NCI-H2227 treated with DMSO at 0.1 percent for 48 hours (cell line): ENCODE measurements around the gene SCARB2.
A peak's percentile ranks its signal among the peaks of the same experiment; 100 is the strongest.

Experiments used
- DNase-seq: peaks from one replicate; lab custom pipeline; 2025; lab: John Stamatoyannopoulos, UW

Gene SCARB2

GRCh38 chr4:76198411-76199237 lies 15.0 kb downstream of the SCARB2 start:
- DNase-seq = peak; percentile 34

DNA sequence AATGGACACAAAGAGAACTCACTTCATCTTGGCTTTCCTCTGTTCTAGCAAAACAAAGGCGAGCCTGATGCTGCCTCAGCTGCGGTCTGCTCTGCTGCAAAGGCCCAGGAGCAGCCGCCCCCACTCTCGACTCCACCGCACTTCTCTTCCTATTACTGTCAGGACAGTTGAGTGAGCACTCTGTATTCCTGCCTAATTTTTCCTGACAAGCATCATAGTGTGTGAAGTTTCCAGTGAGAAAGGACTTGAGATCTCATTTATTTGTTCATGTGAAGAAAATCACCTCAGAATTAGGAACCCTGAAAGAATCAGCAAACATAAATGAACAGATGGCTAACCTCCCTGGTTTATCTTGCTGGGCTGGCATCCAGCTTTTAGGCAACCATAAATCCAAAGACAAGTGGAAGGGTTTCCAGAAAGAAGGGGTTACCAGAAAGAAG lies 15.6 kb downstream of the SCARB2 start:
- DNase-seq = peak; percentile 32

- DNase-seq = no peak
Measured at GRCh38 chr4:76197031-76197743, 16.4 kb downstream of the SCARB2 start.

- no peak for DNase-seq
Measured at GRCh38 chr4:76196376-76196775, 17.2 kb downstream of the SCARB2 start.

DNA sequence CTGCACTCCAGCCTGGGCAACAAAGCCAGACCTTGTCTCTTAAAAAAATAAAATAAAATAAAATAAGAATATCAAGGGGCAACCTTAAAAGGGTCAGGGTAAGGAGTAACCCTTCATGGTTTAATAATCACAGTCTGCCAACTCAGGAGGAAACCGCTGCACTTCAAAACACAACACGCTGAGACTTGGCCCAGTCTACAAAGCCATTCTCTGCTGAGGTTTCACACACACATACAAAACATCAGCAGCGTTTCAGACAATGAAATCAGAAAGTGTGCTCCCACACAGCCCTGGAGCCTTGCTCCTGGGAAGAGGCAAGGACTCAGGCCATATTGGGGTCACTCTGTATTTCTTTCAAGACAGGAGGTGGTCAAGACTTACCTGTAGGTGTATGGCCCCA lies 18.3 kb downstream of the SCARB2 start:
- DNase-seq = no peak

GRCh38 chr4:76194325-76194724 lies 19.3 kb downstream of the SCARB2 start:
- no peak for DNase-seq

- DNase-seq = no peak
Measured at GRCh38 chr4:76192236-76192635, 21.4 kb downstream of the SCARB2 start.

DNA sequence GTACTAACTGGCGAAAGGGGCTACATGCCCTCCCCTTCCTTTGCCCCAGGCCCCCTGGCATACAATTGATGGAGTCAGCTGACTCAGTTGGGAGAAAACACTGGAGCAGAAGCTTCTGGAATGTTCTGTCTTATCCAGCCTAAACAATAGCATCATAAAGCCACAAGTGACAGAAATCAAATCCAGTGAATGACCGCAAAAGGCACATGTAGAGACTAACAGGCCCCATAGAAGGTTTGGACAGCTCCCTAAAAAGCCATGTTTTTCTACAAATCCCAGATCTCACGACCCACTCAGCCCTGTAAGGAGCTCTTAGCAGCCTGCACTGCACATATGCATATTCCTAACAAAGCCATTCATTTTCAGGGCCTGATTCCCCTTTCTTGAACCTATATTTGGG lies 25.1 kb downstream of the SCARB2 start:
- no peak for DNase-seq

GRCh38 chr4:76188149-76188548 lies 25.5 kb downstream of the SCARB2 start:
- DNase-seq = no peak

- DNase-seq = no peak
Measured at GRCh38 chr4:76187152-76187551, 26.5 kb downstream of the SCARB2 start.

DNA sequence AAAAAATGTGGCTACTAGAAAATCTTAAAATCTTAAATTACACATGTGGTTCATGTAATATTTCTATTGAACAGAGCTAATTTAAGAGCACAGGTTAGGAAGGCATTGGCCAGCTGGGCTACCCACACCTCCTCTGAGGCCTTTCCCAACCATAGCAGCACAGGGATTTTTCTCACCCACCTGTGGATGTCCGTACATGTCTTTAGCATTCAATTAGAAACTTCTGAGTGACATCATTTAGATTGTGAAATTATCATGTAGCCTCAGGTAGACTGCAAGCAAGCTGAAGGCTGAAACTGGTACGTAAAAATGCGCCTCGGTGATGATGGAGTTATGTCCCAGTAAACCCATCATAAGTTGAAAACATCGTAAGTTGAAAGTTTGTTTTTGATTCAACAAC lies 31.2 kb downstream of the SCARB2 start:
- DNase-seq = no peak

- peak; percentile 53 for DNase-seq
Measured at GRCh38 chr4:76179398-76180318, 34.0 kb downstream of the SCARB2 start.

DNA sequence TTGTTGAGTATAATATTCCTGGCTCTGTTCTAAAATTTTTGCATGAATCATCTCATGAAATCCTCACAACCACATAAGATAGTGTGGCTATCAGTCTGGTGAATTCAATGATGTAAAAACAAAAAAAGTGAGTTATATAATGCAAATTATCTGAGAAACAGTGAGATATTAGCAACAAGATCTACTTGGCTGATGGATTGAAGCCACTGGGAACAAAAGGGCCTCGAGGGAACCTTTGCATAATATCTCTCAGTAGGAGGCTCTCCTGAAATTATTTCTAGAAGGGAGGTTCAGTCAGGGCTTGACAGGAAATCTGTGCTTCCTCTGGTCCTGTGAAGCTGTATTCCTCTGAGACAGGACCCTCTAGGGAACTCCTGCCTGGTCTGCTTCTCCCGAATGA lies 35.3 kb downstream of the SCARB2 start:
- no peak for DNase-seq

DNA sequence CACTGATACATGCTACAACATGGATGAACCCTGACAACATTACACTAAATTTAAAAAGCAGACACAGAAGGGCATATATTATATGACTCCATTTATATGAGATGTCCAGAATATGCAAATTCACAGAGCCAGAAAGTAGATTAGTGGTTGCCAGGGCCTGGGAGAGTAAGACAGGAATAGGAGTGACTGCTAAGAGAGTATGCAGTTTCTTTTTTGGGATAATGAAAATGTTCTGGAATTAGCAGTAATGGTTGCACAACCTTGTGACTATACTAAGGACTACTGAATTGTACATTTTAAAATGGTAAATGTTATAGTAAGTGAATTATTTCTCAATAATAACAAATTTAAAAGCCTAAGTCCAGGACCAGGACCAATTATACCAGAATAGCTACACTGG lies 35.9 kb downstream of the SCARB2 start:
- DNase-seq = no peak

DNA sequence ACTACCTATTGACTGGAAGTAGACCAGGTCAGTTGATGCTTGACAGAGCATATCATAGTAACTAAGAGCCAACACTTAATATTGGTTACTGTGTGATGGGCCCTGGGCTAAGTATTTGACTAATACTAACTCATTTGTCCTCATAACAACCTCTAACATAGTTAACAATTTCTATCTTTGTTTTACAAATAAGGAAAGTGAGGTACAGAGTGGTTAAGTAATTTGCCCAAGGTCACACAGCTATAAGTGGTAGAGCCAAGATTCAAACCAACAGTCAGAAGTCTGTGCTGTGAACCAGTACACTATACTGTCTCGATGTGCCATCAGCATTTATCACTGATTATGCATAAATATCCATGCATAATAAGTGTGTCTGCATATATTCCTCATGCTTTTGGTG lies 38.3 kb downstream of the SCARB2 start:
- no peak for DNase-seq

DNA sequence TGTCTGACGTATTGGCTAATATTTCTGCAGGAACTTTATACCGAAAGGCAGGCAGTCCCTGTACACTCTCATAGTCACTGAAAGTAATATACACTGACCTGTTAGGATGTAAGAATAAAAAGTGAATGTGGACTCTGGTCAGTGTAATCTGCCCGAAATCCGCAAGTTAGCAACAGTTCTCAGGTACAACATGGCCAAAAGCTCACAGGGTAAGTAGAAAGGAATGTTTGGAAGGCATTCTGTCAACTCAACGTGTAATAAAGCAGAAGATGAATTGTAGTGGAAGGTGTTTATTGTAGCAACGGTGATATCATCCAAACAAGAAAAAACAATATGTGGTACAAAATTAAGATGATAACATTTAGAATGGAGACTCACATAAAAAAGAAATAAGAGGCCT lies 39.4 kb downstream of the SCARB2 start:
- DNase-seq = no peak

DNA sequence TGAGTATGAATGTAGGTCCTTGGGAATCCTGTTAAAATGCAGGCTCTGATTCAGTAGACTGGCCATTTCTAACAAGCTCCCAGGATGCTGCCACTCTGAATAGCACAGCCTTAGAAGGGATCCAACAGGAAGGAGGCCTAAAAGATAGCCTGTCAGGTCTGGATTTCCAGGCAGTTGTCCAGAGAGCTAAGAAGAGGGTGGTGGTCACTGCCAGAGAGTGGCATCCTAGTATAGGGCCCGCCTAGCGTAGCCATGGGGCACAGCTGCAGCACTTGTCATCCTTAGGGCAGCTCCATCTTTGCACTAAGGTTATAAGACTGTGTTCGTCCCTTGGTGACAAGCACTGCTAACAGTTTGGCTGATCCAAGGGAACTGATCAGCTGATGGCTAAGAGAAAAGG lies 44.9 kb downstream of the SCARB2 start:
- DNase-seq = no peak

- no peak for DNase-seq
Measured at GRCh38 chr4:76166480-76166879, 47.1 kb downstream of the SCARB2 start.

GRCh38 chr4:76160355-76160754 lies 53.3 kb downstream of the SCARB2 start:
- DNase-seq = no peak

GRCh38 chr4:76156635-76157034 lies 57.0 kb downstream of the SCARB2 start:
- DNase-seq = no peak

- DNase-seq = no peak
Measured at GRCh38 chr4:76155979-76156378, 57.6 kb downstream of the SCARB2 start.

GRCh38 chr4:76153356-76153755 lies 60.3 kb downstream of the SCARB2 start:
- no peak for DNase-seq
